DOHH2 (cell line): Measurements from ENCODE around the gene FAM133A.

Experiments
- EZH2phosphoT487 ChIP-seq: fragments of 200-600 bp; sonication (generic); IDR thresholded peaks from 2 replicates; pipeline ENCODE4 v1.6.1; 2017; ENCODE audit warnings: borderline replicate concordance, mild to moderate bottlenecking, antibody characterized with exemption, low read length, moderate library complexity, mixed read lengths
- TF ChIP-seq, protein P1 (sequence below): fragments of 200-600 bp; sonication (generic); IDR thresholded peaks from one replicate; pipeline ENCODE4 v1.5.1; 2014; ENCODE audit warnings: antibody characterized with exemption, mild to moderate bottlenecking, low read depth, low read length; ENCODE audit not compliant: poor library complexity, severe bottlenecking

GRCh38 chrX:93703701-93704100 is 29.7 kb downstream of the FAM133A start:
- TF ChIP-seq, protein P1, sequence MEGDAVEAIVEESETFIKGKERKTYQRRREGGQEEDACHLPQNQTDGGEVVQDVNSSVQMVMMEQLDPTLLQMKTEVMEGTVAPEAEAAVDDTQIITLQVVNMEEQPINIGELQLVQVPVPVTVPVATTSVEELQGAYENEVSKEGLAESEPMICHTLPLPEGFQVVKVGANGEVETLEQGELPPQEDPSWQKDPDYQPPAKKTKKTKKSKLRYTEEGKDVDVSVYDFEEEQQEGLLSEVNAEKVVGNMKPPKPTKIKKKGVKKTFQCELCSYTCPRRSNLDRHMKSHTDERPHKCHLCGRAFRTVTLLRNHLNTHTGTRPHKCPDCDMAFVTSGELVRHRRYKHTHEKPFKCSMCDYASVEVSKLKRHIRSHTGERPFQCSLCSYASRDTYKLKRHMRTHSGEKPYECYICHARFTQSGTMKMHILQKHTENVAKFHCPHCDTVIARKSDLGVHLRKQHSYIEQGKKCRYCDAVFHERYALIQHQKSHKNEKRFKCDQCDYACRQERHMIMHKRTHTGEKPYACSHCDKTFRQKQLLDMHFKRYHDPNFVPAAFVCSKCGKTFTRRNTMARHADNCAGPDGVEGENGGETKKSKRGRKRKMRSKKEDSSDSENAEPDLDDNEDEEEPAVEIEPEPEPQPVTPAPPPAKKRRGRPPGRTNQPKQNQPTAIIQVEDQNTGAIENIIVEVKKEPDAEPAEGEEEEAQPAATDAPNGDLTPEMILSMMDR = no peak
- no peak for TF ChIP-seq EZH2phosphoT487
